ENCODE results near the gene AGBL2. TPM values are rescaled to one million over a fixed set of nuclear protein-coding genes. Genes with fewer than 3 reads are reported as not detected.

The AGBL2 gene
- total RNA-seq, 4 donors from 2014 or later, result 3.3 to 13.5 (median 8.0) TPM

DNA sequence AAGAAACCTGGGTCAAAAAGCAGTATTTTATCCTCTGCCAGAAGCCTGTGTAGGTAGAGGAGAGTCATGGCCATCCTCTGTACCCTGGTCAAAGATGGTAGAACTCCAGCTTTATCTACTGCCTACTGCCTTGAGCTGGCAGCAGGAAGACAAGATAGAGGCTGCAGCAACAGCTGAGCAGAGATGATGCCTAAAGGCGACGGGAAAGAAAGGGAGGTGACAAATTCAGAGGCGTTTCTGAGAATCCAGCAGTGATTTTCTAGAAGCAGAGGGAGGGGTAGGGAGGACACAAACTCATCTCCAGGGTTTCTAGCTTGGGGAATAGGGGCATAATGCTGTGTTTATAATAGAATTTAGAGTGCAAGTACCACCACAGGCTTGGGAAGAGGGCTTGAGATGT is 105.5 kb downstream of the AGBL2 start:
- no peaks in the 10 kb centered on the region for H3K9me3 ChIP-seq
- no peak overlapping the region for H3K27ac ChIP-seq
- DNase-seq, result no peak
- no peaks in the 10 kb centered on the region for H3K27me3 ChIP-seq
- no peak overlapping the region for H3K4me3 ChIP-seq
- intact Hi-C loops (cut with DNase I; ENCODE audit: low total_unique reads), result no loop called here
- no peak for TF ChIP-seq POLR2AphosphoS5 (IDR thresholded peaks at IDR 0.05)
- TF ChIP-seq EP300 (IDR thresholded peaks at IDR 0.05; ENCODE audit: low read depth), result no peak
- TF ChIP-seq, protein P1, sequence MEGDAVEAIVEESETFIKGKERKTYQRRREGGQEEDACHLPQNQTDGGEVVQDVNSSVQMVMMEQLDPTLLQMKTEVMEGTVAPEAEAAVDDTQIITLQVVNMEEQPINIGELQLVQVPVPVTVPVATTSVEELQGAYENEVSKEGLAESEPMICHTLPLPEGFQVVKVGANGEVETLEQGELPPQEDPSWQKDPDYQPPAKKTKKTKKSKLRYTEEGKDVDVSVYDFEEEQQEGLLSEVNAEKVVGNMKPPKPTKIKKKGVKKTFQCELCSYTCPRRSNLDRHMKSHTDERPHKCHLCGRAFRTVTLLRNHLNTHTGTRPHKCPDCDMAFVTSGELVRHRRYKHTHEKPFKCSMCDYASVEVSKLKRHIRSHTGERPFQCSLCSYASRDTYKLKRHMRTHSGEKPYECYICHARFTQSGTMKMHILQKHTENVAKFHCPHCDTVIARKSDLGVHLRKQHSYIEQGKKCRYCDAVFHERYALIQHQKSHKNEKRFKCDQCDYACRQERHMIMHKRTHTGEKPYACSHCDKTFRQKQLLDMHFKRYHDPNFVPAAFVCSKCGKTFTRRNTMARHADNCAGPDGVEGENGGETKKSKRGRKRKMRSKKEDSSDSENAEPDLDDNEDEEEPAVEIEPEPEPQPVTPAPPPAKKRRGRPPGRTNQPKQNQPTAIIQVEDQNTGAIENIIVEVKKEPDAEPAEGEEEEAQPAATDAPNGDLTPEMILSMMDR (IDR thresholded peaks at IDR 0.05), result no peak
- no peak for TF ChIP-seq POLR2A (IDR thresholded peaks at IDR 0.05)
- no peaks in the 10 kb centered on the region for H3K36me3 ChIP-seq
- in situ Hi-C loops (cut with MboI; ENCODE audit: low pct_ligation_motif_present in 1 of 4, low pct_unique_long_range_greater_than_20kb in 1 of 4, low sequenced_read_pairs in 3 of 4), result no loop called here
- peaks cover 0 to 5% (median 0%) of the 10 kb centered on the region in 4 donors for H3K4me1 ChIP-seq
- 71% methylated on average over 3 of the region's 3 CpGs; no CpG with 5 or more reads in 1 of the 2 donors for WGBS, 2 donors (ENCODE audit: low coverage in 1 of 2)

Small RNA genes lying within 50 kb of the gene (small RNA-seq; reads per million reads assigned to genes)
- gene RF00019, result 0 reads per million in 4 donors

Other genes with a start within 250 kb of the AGBL2 start
- gene CELF1, start 162.2 kb downstream of the AGBL2 start, total RNA-seq, result 100 to 1,000 TPM in 2 of 4 donors, 10 to 100 TPM in 2; 82.9 to 248 (median 96.7) TPM
- gene PTPMT1, start 149.8 kb downstream of the AGBL2 start, total RNA-seq, result 10 to 100 TPM; 19.1 to 79.1 (median 74.1) TPM
- gene KBTBD4, start 136.4 kb downstream of the AGBL2 start, total RNA-seq, result 10 to 100 TPM in 3 of 4 donors, 1 to 10 TPM in 1; 9.4 to 20.3 (median 16.5) TPM
- gene NDUFS3, start 136.3 kb downstream of the AGBL2 start, total RNA-seq, result 100 to 1,000 TPM in 3 of 4 donors, 10 to 100 TPM in 1; 72.6 to 256 (median 213) TPM
- gene FAM180B, start 128.7 kb downstream of the AGBL2 start, total RNA-seq, result under 1 TPM in 1 of 4 donors, not detected in 3; 0.41 TPM
- gene C1QTNF4, start 121.0 kb downstream of the AGBL2 start, total RNA-seq, result 1 to 10 TPM in 3 of 4 donors, under 1 TPM in 1; 0.68 to 7.8 (median 1.8) TPM
- gene MTCH2, start 72.8 kb downstream of the AGBL2 start, total RNA-seq, result 10 to 100 TPM; 21.5 to 92.2 (median 61.0) TPM
- 100 to 1,000 TPM in 3 of 4 donors, 10 to 100 TPM in 1; 85.9 to 312 (median 164) TPM for gene FNBP4, start 52.0 kb upstream of the AGBL2 start, total RNA-seq
- gene NUP160, start 133.0 kb upstream of the AGBL2 start, total RNA-seq, result 10 to 100 TPM in 3 of 4 donors, 1 to 10 TPM in 1; 5.6 to 44.6 (median 22.1) TPM